GM21528 (cell line): ENCODE data around the gene CSKMT.
"Not testable (repeated sequence)": the region's sequence is repeated elsewhere in the genome, so short reads cannot be mapped to it uniquely, and the experiment has no call there.

Experiments
- ATAC-seq: cut with Tn5 transposase; IDR thresholded peaks from one replicate; pipeline ENCODE4 v1.9.1; 2021; ENCODE audit warnings: mild to moderate bottlenecking, moderate library complexity; ENCODE audit not compliant: unreplicated experiment, low FRiP score

The CSKMT gene

GRCh38 chr11:62654297-62654696 is 10.8 kb upstream of the CSKMT start:
- ATAC-seq: no peak

GRCh38 chr11:62656796-62657429 is 8.2 kb upstream of the CSKMT start:
- ATAC-seq: no peak

- ATAC-seq: peak; percentile 27
These were observed 572 bp upstream of the CSKMT start for GRCh38 chr11:62664405-62665074.

- ATAC-seq: peak; percentile 23
These were observed 617 bp downstream of the CSKMT start for GRCh38 chr11:62665599-62666258.

GRCh38 chr11:62666259-62666926 is 1.3 kb downstream of the CSKMT start:
- ATAC-seq: no peak

- no peak for ATAC-seq
These were observed 2.3 kb downstream of the CSKMT start for GRCh38 chr11:62667460-62667859.

DNA sequence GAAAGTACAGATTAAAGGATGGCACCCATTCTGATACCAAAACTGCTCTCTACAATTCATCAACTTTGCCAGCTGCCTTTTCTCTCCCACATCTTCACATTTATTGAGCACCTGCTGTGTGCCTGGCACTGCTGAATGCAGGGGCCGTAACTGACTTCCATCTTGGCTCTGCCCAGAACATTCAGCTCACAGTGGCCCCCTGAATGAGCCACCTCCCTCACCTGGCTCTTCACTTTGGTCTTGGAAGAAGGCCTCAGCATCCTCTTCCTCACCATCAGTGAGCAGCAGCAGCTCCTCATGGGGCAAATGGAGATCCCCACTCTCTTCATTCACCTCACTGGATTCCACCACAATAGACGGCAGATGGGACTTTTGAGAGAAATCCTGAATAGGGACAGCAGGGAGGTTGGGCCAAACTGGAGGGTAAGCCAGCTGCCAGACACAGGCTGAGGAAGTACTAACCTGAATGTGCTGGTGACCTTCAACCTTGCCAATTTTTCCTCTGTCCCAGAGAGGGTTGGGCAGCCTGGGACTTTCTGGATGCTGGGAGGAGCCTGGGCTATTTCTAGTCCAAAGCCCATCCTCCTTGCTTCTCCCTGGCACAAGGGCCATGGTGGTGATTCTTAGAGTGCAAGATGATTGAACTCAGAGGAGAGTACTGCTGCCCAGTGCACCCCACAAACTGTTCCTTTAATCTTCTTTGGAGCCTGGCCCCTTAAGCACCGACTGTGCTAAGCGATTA is 4.5 kb downstream of the CSKMT start:
- no peak for ATAC-seq

DNA sequence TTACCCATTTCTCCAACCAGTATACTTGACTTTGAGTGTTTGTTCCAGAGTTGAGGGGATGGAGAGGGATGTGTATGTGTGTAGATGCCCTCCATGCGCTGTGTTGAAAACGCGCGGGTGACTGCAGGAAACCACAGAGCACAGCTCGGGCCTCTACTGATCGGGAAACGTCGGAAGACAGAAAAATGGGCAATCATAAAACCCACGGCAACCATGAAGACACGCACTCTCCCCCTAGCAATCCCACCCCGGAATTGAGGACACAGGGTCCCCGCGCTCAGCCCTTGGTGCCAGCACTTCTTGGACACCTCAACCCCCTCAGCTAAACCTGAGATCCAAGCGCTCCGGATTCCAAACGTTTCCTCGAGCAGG is 6.1 kb downstream of the CSKMT start:
- ATAC-seq: no peak

DNA sequence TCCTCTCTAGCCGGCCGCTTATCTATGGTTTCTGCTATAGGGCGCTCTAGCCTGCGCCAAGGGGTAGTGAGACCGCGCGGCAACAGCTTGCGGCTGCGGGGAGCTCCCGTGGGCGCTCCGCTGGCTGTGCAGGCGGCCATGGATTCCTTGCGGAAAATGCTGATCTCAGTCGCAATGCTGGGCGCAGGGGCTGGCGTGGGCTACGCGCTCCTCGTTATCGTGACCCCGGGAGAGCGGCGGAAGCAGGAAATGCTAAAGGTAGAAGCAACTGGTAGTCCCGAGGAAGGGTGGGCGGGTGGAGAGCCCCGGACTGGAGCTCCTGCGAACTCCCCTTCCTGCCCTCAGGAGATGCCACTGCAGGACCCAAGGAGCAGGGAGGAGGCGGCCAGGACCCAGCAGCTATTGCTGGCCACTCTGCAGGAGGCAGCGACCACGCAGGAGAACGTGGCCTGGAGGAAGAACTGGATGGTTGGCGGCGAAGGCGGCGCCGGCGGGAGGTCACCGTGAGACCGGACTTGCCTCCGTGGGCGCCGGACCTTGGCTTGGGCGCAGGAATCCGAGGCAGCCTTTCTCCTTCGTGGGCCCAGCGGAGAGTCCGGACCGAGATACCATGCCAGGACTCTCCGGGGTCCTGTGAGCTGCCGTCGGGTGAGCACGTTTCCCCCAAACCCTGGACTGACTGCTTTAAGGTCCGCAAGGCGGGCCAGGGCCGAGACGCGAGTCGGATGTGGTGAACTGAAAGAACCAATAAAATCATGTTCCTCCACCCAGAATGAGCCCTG is 6.7 kb downstream of the CSKMT start, which contains the start of the genes LBHD1 and UQCC3:
LBHD1 (minus strand) TSS at position 660 of the 782 bp plus-strand sequence. CDS start 2,236 bp downstream, outside the sequence.
UQCC3 (plus strand) TSS at position 66 of the 782 bp plus-strand sequence; CDS start at position 139, 73 bp downstream.
- ATAC-seq: peak; percentile 49

DNA sequence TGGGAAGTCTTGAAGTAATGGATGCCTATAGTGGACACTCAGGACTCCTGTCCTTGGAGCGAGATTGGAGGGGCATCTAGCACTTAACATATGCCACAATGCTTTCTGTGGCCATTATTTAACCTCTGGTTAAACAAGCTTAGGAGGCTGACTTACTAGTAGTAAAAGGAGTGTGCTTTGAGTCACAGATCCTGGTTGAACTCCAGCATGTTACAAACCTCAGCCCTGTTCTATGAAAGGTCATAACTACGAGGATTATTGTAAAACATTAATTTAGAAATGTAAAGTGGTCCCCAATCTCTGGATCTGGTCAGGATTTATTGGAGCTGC is 8.0 kb downstream of the CSKMT start:
- ATAC-seq: no peak

- not testable (repeated sequence) for ATAC-seq
These were observed 10.3 kb downstream of the CSKMT start for GRCh38 chr11:62675415-62675814.

- no peak for ATAC-seq
These were observed 11.6 kb downstream of the CSKMT start for GRCh38 chr11:62676698-62677097.

DNA sequence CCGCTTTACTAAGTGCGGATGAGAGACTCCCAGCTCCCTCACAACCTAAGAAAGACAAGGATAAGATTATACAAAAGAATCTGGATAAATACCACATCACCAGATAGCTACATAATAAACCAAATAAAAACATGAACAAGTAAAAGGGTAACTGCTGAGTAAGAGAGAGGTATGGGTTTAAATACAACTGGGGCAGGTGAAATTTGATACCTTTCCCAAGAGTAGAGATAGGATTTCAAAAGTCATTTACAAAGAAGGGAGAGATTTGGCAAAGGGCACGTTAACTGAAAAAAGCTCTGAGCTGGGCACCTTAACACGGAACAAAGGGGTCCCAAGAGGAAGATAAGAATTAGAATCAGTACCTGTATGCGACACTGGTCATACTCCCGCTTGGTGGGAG is 12.0 kb downstream of the CSKMT start:
- ATAC-seq: no peak

DNA sequence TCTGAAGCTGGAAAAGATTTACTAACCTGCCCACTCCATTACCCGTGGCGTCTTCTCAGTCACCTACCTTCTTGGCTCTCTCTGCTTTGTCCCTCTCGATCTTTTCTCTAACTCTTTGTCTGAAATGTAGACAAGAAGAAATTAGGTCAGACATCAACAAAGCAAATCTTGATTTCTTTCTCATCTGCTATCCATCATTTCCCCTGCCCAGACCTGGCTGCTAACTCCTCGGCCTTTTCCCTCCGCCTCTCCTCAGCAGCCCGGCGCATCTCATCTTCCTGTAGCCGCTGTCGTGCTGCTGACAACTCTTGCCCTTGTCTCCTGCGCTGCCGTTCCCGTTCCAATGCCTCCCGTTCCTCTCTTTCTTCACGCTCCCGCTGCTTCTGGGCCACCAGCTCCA is 12.6 kb downstream of the CSKMT start:
- ATAC-seq: no peak

- no peak for ATAC-seq
These were observed 13.3 kb downstream of the CSKMT start for GRCh38 chr11:62678433-62678769.

GRCh38 chr11:62678770-62679696 is 13.9 kb downstream of the CSKMT start, which contains the start of gene UBXN1:
UBXN1 (minus strand) TSS chr11:62679073; CDS start chr11:62678923, 150 bp downstream.
- ATAC-seq: no peak

GRCh38 chr11:62680825-62681240 is 15.7 kb downstream of the CSKMT start:
- ATAC-seq: no peak

DNA sequence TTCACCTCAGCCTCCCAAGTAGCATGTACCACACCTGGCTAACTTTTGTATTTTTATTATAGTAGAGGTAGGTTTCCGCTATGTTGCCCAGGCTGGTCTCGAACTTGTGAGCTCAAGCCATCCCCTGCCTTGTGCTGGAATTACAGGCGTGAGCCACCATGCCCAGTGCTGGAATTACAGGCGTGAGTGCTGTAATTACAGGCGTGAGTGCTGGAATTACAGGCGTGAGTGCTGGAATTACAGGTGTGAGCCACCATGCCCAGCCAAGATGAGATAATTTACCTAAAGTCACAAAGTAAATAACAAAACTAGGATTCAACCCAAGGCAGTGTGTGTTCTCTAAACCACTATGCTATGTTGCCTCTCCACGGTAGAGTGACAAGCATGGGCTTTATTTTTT is 17.4 kb downstream of the CSKMT start:
- ATAC-seq: no peak
